Measurements from ENCODE around the gene STARD13. TPM values are rescaled to one million over a fixed set of nuclear protein-coding genes. Genes with fewer than 3 reads are reported as not detected.

The STARD13 gene
- total RNA-seq, 1 donor, result 52.2 TPM

GRCh38 chr13:33191425-33192210 is 93.9 kb downstream of the STARD13 start:
- DNase-seq (ENCODE audit: low read depth), result no peak
- no peak for TF ChIP-seq CTCF (IDR thresholded peaks at IDR 0.05; ENCODE audit: insufficient read depth, low read depth, low read length)
- no peak overlapping the region for H3K4me3 ChIP-seq (ENCODE audit: low read depth, low read length)

- no peak for DNase-seq (ENCODE audit: low read depth)
- no peak overlapping the region for H3K4me3 ChIP-seq (ENCODE audit: low read depth, low read length)
- no peak for TF ChIP-seq CTCF (IDR thresholded peaks at IDR 0.05; ENCODE audit: insufficient read depth, low read depth, low read length)
Observed at GRCh38 chr13:33189470-33189869, 96.1 kb downstream of the STARD13 start.

- no peak for TF ChIP-seq CTCF (IDR thresholded peaks at IDR 0.05; ENCODE audit: insufficient read depth, low read depth, low read length)
- no peak overlapping the region for H3K4me3 ChIP-seq (ENCODE audit: low read depth, low read length)
- DNase-seq (ENCODE audit: low read depth), result peak; percentile 54
Observed at GRCh38 chr13:33188093-33188882, 97.3 kb downstream of the STARD13 start.

GRCh38 chr13:33186861-33187291 is 98.7 kb downstream of the STARD13 start:
- H3K4me3 ChIP-seq (ENCODE audit: low read depth, low read length), result no peak overlapping the region
- TF ChIP-seq CTCF (IDR thresholded peaks at IDR 0.05; ENCODE audit: insufficient read depth, low read depth, low read length), result no peak
- DNase-seq (ENCODE audit: low read depth), result peak; percentile 90

- DNase-seq (ENCODE audit: low read depth), result peak; percentile 68
- TF ChIP-seq CTCF (IDR thresholded peaks at IDR 0.05; ENCODE audit: insufficient read depth, low read depth, low read length), result no peak
- H3K4me3 ChIP-seq (ENCODE audit: low read depth, low read length), result no peak overlapping the region
Observed at GRCh38 chr13:33185853-33186252, 99.7 kb downstream of the STARD13 start.

- DNase-seq (ENCODE audit: low read depth), result peak; percentile 72
- H3K4me3 ChIP-seq (ENCODE audit: low read depth, low read length), result no peak overlapping the region
- no peak for TF ChIP-seq CTCF (IDR thresholded peaks at IDR 0.05; ENCODE audit: insufficient read depth, low read depth, low read length)
Observed at GRCh38 chr13:33184530-33184929, 101.0 kb downstream of the STARD13 start.
